ENCODE measurements around the gene ALDH8A1. TPM values are rescaled to one million over a fixed set of nuclear protein-coding genes. Genes with fewer than 3 reads are reported as not detected.

ALDH8A1 gene
- total RNA-seq, 2 experiments from 2014 or later, result not detected

DNA sequence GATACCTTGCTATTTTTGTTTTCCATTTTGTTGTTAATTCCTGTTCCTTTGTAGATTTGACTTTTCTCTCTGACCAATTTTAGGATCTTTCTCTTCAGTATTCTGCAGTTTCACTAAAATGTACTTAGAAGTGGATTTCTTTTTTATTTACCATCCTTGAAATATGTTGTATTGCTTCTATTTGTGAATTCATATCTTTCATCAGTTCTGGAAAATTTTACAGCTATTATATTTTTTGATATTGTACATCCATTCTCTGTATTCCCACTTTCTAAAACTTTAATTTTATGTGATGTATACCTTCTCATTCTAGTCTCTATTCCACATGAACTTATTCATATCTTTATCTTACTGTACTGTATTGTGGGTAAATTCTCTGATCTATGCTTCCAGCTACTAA, 9.7 kb upstream of the ALDH8A1 start:
- H3K27ac ChIP-seq (ENCODE audit: low read depth, low read length, poor library complexity, severe bottlenecking), result no peak overlapping the region
- POLR2A ChIA-PET, result no interaction called here
- BruUV-seq (replicated peaks), result no TSS peak
- no peaks in the 10 kb centered on the region for H3K9me3 ChIP-seq (ENCODE audit: low read length)
- no peak for DNase-seq (ENCODE audit: low spot score)
- H3K4me2 ChIP-seq (ENCODE audit: low read length), result no peak overlapping the region
- no peak for TF ChIP-seq EZH2phosphoT487 (IDR thresholded peaks at IDR 0.05; ENCODE audit: borderline replicate concordance, low read depth, low read length)
- TF ChIP-seq, protein P1, sequence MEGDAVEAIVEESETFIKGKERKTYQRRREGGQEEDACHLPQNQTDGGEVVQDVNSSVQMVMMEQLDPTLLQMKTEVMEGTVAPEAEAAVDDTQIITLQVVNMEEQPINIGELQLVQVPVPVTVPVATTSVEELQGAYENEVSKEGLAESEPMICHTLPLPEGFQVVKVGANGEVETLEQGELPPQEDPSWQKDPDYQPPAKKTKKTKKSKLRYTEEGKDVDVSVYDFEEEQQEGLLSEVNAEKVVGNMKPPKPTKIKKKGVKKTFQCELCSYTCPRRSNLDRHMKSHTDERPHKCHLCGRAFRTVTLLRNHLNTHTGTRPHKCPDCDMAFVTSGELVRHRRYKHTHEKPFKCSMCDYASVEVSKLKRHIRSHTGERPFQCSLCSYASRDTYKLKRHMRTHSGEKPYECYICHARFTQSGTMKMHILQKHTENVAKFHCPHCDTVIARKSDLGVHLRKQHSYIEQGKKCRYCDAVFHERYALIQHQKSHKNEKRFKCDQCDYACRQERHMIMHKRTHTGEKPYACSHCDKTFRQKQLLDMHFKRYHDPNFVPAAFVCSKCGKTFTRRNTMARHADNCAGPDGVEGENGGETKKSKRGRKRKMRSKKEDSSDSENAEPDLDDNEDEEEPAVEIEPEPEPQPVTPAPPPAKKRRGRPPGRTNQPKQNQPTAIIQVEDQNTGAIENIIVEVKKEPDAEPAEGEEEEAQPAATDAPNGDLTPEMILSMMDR (conservative IDR thresholded peaks at IDR 0.05; ENCODE audit: low read length), result no peak
- H3K4me1 ChIP-seq (ENCODE audit: insufficient read depth, low read length, poor library complexity, severe bottlenecking), result no peaks in the 10 kb centered on the region
- CTCF ChIA-PET (ENCODE audit: unreplicated experiment), result no interaction called here
- no peak overlapping the region for H3K4me3 ChIP-seq (ENCODE audit: low read depth, low read length, poor library complexity, severe bottlenecking)
- no peak overlapping the region for H2AFZ ChIP-seq (ENCODE audit: low read length)
- peaks cover 50% of the 10 kb centered on the region for H3K36me3 ChIP-seq (ENCODE audit: insufficient read depth, low read length)
- H3K9me2 ChIP-seq (ENCODE audit: insufficient read depth, low read length), result no peaks in the 10 kb centered on the region
- intact Hi-C loops (cut with micrococcal nuclease; ENCODE audit: unreplicated experiment), result no loop called here
- H3K79me2 ChIP-seq (ENCODE audit: insufficient read depth, low read depth, low read length), result no peaks in the 10 kb centered on the region
- no peaks in the 10 kb centered on the region for H4K20me1 ChIP-seq (ENCODE audit: insufficient read depth, low read length)

DNA sequence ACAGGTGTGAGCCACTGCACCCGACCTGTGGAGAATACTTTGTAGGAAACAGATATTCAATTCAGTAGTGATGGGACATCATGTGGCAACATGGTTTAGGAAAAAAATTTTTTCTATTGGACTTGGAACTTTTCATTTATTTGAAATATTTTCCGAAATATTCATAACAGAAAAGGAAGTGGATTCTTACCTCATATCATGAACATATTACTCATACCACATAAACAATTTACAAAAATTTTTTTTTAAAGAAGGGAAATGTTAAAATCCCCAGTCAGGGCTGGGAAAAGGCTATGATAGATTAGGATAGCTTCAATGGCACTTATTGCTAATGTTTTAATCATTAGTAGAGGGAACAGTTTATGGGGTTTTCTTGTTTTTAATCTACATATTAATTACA, 6.8 kb upstream of the ALDH8A1 start:
- no peak for DNase-seq (ENCODE audit: low spot score)
- Histone ChIP-seq H3K4me3 (ENCODE audit: low read depth, low read length, poor library complexity, severe bottlenecking) (no peak overlapping the region), H3K9me3 (ENCODE audit: low read length) (no peaks in the 10 kb centered on the region), H3K9me2 (ENCODE audit: insufficient read depth, low read length) (no peaks in the 10 kb centered on the region), H4K20me1 (ENCODE audit: insufficient read depth, low read length) (no peaks in the 10 kb centered on the region), H2AFZ (ENCODE audit: low read length) (no peak overlapping the region), H3K4me1 (ENCODE audit: insufficient read depth, low read length, poor library complexity, severe bottlenecking) (no peaks in the 10 kb centered on the region), H3K4me2 (ENCODE audit: low read length) (no peak overlapping the region), H3K27ac (ENCODE audit: low read depth, low read length, poor library complexity, severe bottlenecking) (no peak overlapping the region), H3K36me3 (ENCODE audit: insufficient read depth, low read length) (peaks cover 23% of the 10 kb centered on the region), H3K79me2 (ENCODE audit: insufficient read depth, low read depth, low read length) (no peaks in the 10 kb centered on the region)
- CTCF ChIA-PET (ENCODE audit: unreplicated experiment), result no interaction called here
- POLR2A ChIA-PET, result no interaction called here
- TF ChIP-seq, protein P1 (conservative IDR thresholded peaks at IDR 0.05; ENCODE audit: low read length), result no peak
- no peak for TF ChIP-seq EZH2phosphoT487 (IDR thresholded peaks at IDR 0.05; ENCODE audit: borderline replicate concordance, low read depth, low read length)
- intact Hi-C loops (cut with micrococcal nuclease; ENCODE audit: unreplicated experiment), result no loop called here
- BruUV-seq (replicated peaks), result no TSS peak

DNA sequence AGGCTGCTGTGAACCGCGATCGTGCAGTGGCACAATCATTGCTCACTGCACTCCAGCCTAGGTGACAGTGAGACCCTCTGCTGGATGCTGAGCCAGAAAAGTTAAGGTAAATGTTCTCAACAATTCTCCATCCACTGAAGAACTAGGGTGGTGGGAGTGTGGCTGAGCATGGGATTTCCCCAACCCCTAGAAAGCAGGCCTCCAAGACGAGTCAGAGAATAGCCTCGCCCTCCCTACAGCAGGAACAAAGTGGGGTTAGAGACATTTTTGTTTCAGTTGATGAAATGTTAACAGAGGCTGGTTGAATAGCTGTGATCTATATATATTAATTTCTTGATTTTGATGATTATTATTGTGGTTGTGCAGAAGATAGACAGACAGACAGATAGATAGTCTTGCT, 6.1 kb upstream of the ALDH8A1 start:
- Histone ChIP-seq H3K4me2 (ENCODE audit: low read length) (no peak overlapping the region), H4K20me1 (ENCODE audit: insufficient read depth, low read length) (no peaks in the 10 kb centered on the region), H3K36me3 (ENCODE audit: insufficient read depth, low read length) (peaks cover 17% of the 10 kb centered on the region; the same call in 1 of the 2 replicates), H3K9me2 (ENCODE audit: insufficient read depth, low read length) (no peaks in the 10 kb centered on the region), H2AFZ (ENCODE audit: low read length) (no peak overlapping the region), H3K27ac (ENCODE audit: low read depth, low read length, poor library complexity, severe bottlenecking) (no peak overlapping the region), H3K4me3 (ENCODE audit: low read depth, low read length, poor library complexity, severe bottlenecking) (no peak overlapping the region), H3K9me3 (ENCODE audit: low read length) (no peaks in the 10 kb centered on the region), H3K79me2 (ENCODE audit: insufficient read depth, low read depth, low read length) (no peaks in the 10 kb centered on the region), H3K4me1 (ENCODE audit: insufficient read depth, low read length, poor library complexity, severe bottlenecking) (no peaks in the 10 kb centered on the region)
- intact Hi-C loops (cut with micrococcal nuclease; ENCODE audit: unreplicated experiment), result no loop called here
- BruUV-seq (replicated peaks), result no TSS peak
- no peak for DNase-seq (ENCODE audit: low spot score)
- POLR2A ChIA-PET, result no interaction called here
- CTCF ChIA-PET (ENCODE audit: unreplicated experiment), result no interaction called here
- TF ChIP-seq, protein P1 (conservative IDR thresholded peaks at IDR 0.05; ENCODE audit: low read length), result no peak
- TF ChIP-seq EZH2phosphoT487 (IDR thresholded peaks at IDR 0.05; ENCODE audit: borderline replicate concordance, low read depth, low read length), result no peak

Measured in OCI-LY7 (cell line).